Astrocyte (in vitro differentiated cells and primary cell): Measurements from ENCODE around the gene VAV2. TPM values are rescaled to one million over a fixed set of nuclear protein-coding genes. Genes with fewer than 3 reads are reported as not detected.

Source experiments
- DNase-seq: peaks from one replicate; pipeline ENCODE4 v3.0.0-alpha.2; 2010; ENCODE audit warnings: low read depth
- FAIRE-seq: peaks from 2 replicates; lab custom pipeline; 2011; peaks lifted over from hg19 to GRCh38; lab: Jason Lieb, UNC
- H2AFZ ChIP-seq: 2 replicates; pipeline ENCODE4 v1.6.0; 2012; ENCODE audit warnings: low read depth, low read length, inconsistent platforms
- H3K27ac ChIP-seq: 2 replicates; pipeline ENCODE4 v1.5.1; 2011; ENCODE audit warnings: low read depth, low read length, inconsistent platforms
- H3K27me3 ChIP-seq: 2 replicates; pipeline ENCODE4 v1.6.0; 2011; ENCODE audit warnings: low read length, inconsistent platforms; ENCODE audit not compliant: insufficient read depth
- H3K36me3 ChIP-seq: 2 replicates; pipeline ENCODE4 v1.5.1; 2011; ENCODE audit warnings: low read length, inconsistent platforms; ENCODE audit not compliant: insufficient read depth
- H3K4me1 ChIP-seq: 2 replicates; pipeline ENCODE4 v1.5.1; 2011; ENCODE audit warnings: low read length, inconsistent platforms; ENCODE audit not compliant: insufficient read depth
- H3K4me2 ChIP-seq: 2 replicates; pipeline ENCODE4 v1.6.0; 2012; ENCODE audit warnings: low read length, inconsistent platforms
- H3K4me3 ChIP-seq: 2 replicates; pipeline ENCODE4 v1.5.1; 2011; ENCODE audit warnings: low read depth, mild to moderate bottlenecking, low read length, inconsistent platforms; ENCODE audit not compliant: insufficient read depth
- H3K79me2 ChIP-seq: 2 replicates; pipeline ENCODE4 v1.6.0; 2012; ENCODE audit warnings: mild to moderate bottlenecking, low read length, inconsistent platforms; ENCODE audit not compliant: insufficient read depth
- H3K9ac ChIP-seq: 2 replicates; pipeline ENCODE4 v1.6.0; 2012; ENCODE audit warnings: mild to moderate bottlenecking, low read length, inconsistent platforms
- H3K9me3 ChIP-seq: 2 replicates; pipeline ENCODE4 v1.5.1; 2012; ENCODE audit warnings: low read depth, mild to moderate bottlenecking, low read length, inconsistent platforms; ENCODE audit not compliant: insufficient read depth
- H4K20me1 ChIP-seq: 2 replicates; pipeline ENCODE4 v1.6.0; 2012; ENCODE audit warnings: low read length, inconsistent platforms; ENCODE audit not compliant: insufficient read depth
- H3K27ac Mint-ChIP-seq: one replicate; pipeline ENCODE4 v1.8.0; 2021; ENCODE audit warnings: mild to moderate bottlenecking, mixed read lengths; ENCODE audit not compliant: unreplicated experiment
- H3K27me3 Mint-ChIP-seq: one replicate; pipeline ENCODE4 v1.8.0; 2021; ENCODE audit warnings: low read depth, mixed read lengths; ENCODE audit not compliant: unreplicated experiment
- H3K36me3 Mint-ChIP-seq: one replicate; pipeline ENCODE4 v1.8.0; 2021; ENCODE audit warnings: low read depth, mixed read lengths; ENCODE audit not compliant: unreplicated experiment
- H3K4me1 Mint-ChIP-seq: one replicate; pipeline ENCODE4 v1.8.0; 2021; ENCODE audit warnings: low read depth, mixed read lengths; ENCODE audit not compliant: unreplicated experiment
- H3K4me3 Mint-ChIP-seq: one replicate; pipeline ENCODE4 v1.8.0; 2021; ENCODE audit warnings: mild to moderate bottlenecking, moderate library complexity, mixed read lengths; ENCODE audit not compliant: unreplicated experiment
- H3K9me3 Mint-ChIP-seq: one replicate; pipeline ENCODE4 v1.8.0; 2021; ENCODE audit warnings: mild to moderate bottlenecking, mixed read lengths; ENCODE audit not compliant: unreplicated experiment
- EZH2 ChIP-seq: IDR thresholded peaks from 2 replicates; pipeline ENCODE4 v1.6.1; 2012; ENCODE audit warnings: mild to moderate bottlenecking, low read length, inconsistent platforms; ENCODE audit not compliant: insufficient read depth
- total RNA-seq: library from RNA; stranded (reverse); gene quantifications from 2 replicates; pipeline ENCODE4 v1.2.1, GENCODE V29; 2021
- TF ChIP-seq, protein P1 (sequence below): IDR thresholded peaks from 2 replicates; pipeline ENCODE4 v1.5.1; 2011; ENCODE audit warnings: low read depth, mild to moderate bottlenecking, inconsistent platforms, low read length, moderate library complexity; ENCODE audit not compliant: insufficient read depth

VAV2 gene
- total RNA-seq, 1 donor from 2014 or later, result 36.5 TPM

DNA sequence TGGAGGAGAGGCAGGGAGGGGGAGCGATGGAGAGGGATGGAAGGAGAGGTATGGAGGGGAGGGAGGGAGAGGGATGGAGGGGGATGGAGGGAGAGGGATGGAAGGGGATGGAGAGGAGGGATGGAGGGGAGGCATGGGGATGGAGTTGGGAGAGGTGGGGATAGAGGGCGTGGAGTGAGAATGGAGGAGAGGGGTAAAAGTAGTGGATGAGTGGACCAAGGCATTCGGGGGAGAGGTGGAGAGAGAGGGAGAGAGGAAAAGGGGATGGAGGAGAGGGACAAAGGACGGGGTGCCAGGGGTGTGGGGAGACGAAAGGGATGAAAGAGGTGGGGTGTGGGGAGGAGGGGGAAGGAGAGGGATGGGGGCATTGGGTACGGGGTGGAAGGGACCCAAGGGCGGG is 100.4 kb downstream of the VAV2 start:
- no peaks in the 10 kb centered on the region for H3K9me3 Mint-ChIP-seq
- no peaks in the 10 kb centered on the region for H3K9me3 ChIP-seq

DNA sequence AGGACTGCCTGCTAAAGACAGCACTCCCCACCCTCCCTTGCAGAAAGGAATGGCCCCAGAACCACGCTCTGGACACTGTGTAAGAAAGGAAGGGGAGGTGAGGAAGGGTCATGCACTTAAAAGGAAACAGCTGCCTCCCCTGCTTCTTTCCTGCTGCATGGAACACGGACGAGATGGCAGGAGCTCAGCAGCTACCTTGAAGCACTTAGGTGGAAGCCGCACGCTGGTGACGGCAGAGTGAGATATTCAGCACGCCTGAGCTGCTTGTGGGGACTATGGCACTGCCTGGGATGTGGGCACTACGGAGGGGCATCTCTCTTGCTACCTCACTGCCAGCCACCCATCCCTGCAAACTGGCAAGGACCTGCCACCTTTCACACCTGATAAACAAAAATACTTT is 101.5 kb downstream of the VAV2 start:
- H3K79me2 ChIP-seq, result peaks cover 74% of the 10 kb centered on the region
- no peak overlapping the region for H2AFZ ChIP-seq
- H3K4me3 ChIP-seq, result no peak overlapping the region
- H3K4me1 Mint-ChIP-seq, result peaks cover 28% of the 10 kb centered on the region
- H3K9me3 ChIP-seq, result no peaks in the 10 kb centered on the region
- peaks cover 42% of the 10 kb centered on the region for H4K20me1 ChIP-seq
- FAIRE-seq, result no peak
- no peak for TF ChIP-seq EZH2
- TF ChIP-seq, protein P1, sequence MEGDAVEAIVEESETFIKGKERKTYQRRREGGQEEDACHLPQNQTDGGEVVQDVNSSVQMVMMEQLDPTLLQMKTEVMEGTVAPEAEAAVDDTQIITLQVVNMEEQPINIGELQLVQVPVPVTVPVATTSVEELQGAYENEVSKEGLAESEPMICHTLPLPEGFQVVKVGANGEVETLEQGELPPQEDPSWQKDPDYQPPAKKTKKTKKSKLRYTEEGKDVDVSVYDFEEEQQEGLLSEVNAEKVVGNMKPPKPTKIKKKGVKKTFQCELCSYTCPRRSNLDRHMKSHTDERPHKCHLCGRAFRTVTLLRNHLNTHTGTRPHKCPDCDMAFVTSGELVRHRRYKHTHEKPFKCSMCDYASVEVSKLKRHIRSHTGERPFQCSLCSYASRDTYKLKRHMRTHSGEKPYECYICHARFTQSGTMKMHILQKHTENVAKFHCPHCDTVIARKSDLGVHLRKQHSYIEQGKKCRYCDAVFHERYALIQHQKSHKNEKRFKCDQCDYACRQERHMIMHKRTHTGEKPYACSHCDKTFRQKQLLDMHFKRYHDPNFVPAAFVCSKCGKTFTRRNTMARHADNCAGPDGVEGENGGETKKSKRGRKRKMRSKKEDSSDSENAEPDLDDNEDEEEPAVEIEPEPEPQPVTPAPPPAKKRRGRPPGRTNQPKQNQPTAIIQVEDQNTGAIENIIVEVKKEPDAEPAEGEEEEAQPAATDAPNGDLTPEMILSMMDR, result no peak
- peak overlapping the region; percentile 39 for H3K4me2 ChIP-seq
- no peak overlapping the region for H3K27ac ChIP-seq
- no peaks in the 10 kb centered on the region for H3K27me3 ChIP-seq
- peaks cover 26% of the 10 kb centered on the region for H3K4me1 ChIP-seq
- no peaks in the 10 kb centered on the region for H3K9me3 Mint-ChIP-seq
- no peaks in the 10 kb centered on the region for H3K27me3 Mint-ChIP-seq
- no peaks in the 10 kb centered on the region for H3K36me3 ChIP-seq
- peak overlapping the region; percentile 32 for H3K9ac ChIP-seq
- H3K36me3 Mint-ChIP-seq, result peaks cover 17% of the 10 kb centered on the region
- no peak overlapping the region for H3K4me3 Mint-ChIP-seq
- H3K27ac Mint-ChIP-seq, result no peak overlapping the region
- no peak for DNase-seq

More for the DNA sequence above, 100.4 kb downstream of the VAV2 start:
- peaks cover 18% of the 10 kb centered on the region for H3K4me1 Mint-ChIP-seq
- H3K4me3 ChIP-seq, result no peak overlapping the region
- H3K4me2 ChIP-seq, result no peak overlapping the region
- no peaks in the 10 kb centered on the region for H3K27me3 Mint-ChIP-seq
- H3K27me3 ChIP-seq, result no peaks in the 10 kb centered on the region
- DNase-seq (no peak), FAIRE-seq (no peak)
- no peak overlapping the region for H3K27ac ChIP-seq
- peaks cover 26% of the 10 kb centered on the region for H3K4me1 ChIP-seq
- H3K4me3 Mint-ChIP-seq, result no peak overlapping the region
- no peak overlapping the region for H3K9ac ChIP-seq
- H3K27ac Mint-ChIP-seq, result no peak overlapping the region
- TF ChIP-seq EZH2, result no peak
- peaks cover 30% of the 10 kb centered on the region for H4K20me1 ChIP-seq
- peaks cover 66% of the 10 kb centered on the region for H3K79me2 ChIP-seq
- no peak overlapping the region for H2AFZ ChIP-seq
- peaks cover 17% of the 10 kb centered on the region for H3K36me3 Mint-ChIP-seq
- H3K36me3 ChIP-seq, result no peaks in the 10 kb centered on the region

DNA sequence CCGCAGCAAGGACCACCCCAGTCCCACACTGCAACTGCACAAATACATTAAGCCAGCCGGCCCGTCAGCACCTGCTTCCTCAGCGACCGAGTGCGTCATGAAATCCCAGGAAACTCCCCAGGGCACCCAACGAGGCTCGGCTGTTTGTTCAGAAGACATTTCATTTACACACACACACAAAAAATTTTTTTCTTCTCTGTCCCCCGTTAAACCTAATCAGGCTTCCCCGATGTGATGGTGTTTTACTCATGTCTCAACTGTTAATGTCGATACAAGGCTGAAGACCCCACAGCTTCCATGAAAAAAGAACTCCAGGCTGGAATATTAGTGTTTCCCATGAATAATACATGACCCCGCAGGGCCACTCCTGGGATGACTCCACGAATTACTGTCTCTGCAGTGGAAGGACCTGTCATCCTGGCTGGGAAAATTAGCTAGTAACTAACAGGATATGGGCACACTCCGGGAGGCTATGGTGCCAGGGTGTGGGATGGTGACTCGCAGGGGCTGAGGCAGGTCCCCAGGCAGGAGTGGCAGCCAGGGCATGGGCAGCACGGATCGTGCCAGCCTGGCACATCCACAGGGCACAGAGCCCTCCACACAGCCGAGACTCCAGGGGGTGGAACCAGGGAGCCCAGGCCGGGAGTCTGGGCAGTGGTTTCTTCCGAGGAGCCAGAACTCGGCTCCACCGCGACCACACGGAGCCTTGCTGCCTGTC is 102.4 kb downstream of the VAV2 start:
- peaks cover 79% of the 10 kb centered on the region for H3K79me2 ChIP-seq
- H3K27me3 ChIP-seq, result no peaks in the 10 kb centered on the region
- H3K36me3 Mint-ChIP-seq, result peaks cover 17% of the 10 kb centered on the region
- H3K27ac ChIP-seq, result peak overlapping the region; percentile 27
- DNase-seq (peak; percentile 18), FAIRE-seq (no peak)
- peaks cover 26% of the 10 kb centered on the region for H3K4me1 ChIP-seq
- peaks cover 29% of the 10 kb centered on the region for H3K4me1 Mint-ChIP-seq
- no peak overlapping the region for H3K4me3 ChIP-seq
- no peak overlapping the region for H3K4me3 Mint-ChIP-seq
- H3K4me2 ChIP-seq, result peak overlapping the region; percentile 39
- H3K36me3 ChIP-seq, result no peaks in the 10 kb centered on the region
- no peak overlapping the region for H2AFZ ChIP-seq
- H3K9me3 Mint-ChIP-seq, result no peaks in the 10 kb centered on the region
- peak overlapping the region; percentile 32 for H3K9ac ChIP-seq
- H3K9me3 ChIP-seq, result no peaks in the 10 kb centered on the region
- no peak overlapping the region for H3K27ac Mint-ChIP-seq
- TF ChIP-seq, protein P1, result no peak
- no peaks in the 10 kb centered on the region for H3K27me3 Mint-ChIP-seq
- peaks cover 50% of the 10 kb centered on the region for H4K20me1 ChIP-seq
